Epithelial cell of esophagus (primary cell): Measurements from ENCODE around the gene SDC4.
A peak's percentile ranks its signal among the peaks of the same experiment; 100 is the strongest.
"Not testable (repeated sequence)": the region's sequence is repeated elsewhere in the genome, so short reads cannot be mapped to it uniquely, and the experiment has no call there.

Experiments
- DNase-seq: peaks from one replicate; pipeline ENCODE4 v3.0.0; 2010; ENCODE audit warnings: low read depth
- H3K4me3 ChIP-seq: 2 replicates; pipeline ENCODE4 v1.5.1; 2011; ENCODE audit warnings: mild to moderate bottlenecking, low read length, control low read depth
- CTCF ChIP-seq: IDR thresholded peaks from 2 replicates; pipeline ENCODE4 v1.5.1; 2011; ENCODE audit warnings: low read depth, mild to moderate bottlenecking, low read length, control low read depth, inconsistent platforms; ENCODE audit not compliant: insufficient read depth; ENCODE audit errors: missing control alignments

The SDC4 gene

GRCh38 chr20:45359069-45359405 is 10.8 kb upstream of the SDC4 start:
- no peak for DNase-seq
- TF ChIP-seq CTCF, result no peak
- no peak overlapping the region for H3K4me3 ChIP-seq

- H3K4me3 ChIP-seq, result no peak overlapping the region
- no peak for DNase-seq
- TF ChIP-seq CTCF, result no peak
These were observed 10.3 kb upstream of the SDC4 start for GRCh38 chr20:45358282-45359068.

DNA sequence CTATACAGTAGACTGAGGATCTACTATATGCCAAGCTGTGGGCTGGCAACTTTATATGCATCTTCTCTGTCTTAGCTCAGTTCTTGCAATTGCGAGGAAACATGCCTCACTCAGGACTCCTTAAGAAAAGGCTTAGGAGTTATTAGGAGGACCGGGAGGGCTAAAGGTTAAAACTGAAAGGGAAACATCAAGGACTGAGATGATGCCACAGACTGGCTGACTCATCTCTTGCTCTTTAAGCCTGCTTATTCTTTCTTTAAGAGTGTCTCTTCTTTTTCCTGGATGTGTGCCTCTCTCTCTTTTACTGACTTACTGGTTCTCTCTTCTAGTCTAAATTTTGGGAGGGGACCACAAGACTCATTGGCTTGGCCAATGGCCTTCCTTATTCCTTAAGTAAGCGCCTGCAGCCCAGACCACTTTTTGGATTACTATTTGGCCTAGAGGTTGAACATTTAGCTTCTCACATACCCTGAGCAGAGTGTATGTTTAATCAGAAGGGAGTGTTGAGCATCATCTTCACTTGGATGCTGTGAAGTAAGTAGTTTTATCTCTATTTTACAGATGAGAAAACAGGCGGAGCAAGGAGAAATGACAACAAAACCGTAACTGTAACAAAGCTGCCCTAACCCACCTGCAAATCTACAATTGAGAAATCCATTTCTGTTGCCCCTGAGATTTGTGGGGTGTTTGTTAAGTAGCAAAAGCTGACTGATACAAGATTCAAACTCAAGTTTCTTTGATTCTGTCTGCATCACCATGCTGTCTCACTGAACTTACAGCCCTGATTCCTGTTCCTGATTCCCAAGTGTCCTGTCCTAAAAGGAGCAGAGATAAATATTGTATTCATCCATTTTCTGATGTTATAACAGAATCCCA is 7.2 kb upstream of the SDC4 start:
- no peak for TF ChIP-seq CTCF
- H3K4me3 ChIP-seq, result no peak overlapping the region
- peak; percentile 70 for DNase-seq

DNA sequence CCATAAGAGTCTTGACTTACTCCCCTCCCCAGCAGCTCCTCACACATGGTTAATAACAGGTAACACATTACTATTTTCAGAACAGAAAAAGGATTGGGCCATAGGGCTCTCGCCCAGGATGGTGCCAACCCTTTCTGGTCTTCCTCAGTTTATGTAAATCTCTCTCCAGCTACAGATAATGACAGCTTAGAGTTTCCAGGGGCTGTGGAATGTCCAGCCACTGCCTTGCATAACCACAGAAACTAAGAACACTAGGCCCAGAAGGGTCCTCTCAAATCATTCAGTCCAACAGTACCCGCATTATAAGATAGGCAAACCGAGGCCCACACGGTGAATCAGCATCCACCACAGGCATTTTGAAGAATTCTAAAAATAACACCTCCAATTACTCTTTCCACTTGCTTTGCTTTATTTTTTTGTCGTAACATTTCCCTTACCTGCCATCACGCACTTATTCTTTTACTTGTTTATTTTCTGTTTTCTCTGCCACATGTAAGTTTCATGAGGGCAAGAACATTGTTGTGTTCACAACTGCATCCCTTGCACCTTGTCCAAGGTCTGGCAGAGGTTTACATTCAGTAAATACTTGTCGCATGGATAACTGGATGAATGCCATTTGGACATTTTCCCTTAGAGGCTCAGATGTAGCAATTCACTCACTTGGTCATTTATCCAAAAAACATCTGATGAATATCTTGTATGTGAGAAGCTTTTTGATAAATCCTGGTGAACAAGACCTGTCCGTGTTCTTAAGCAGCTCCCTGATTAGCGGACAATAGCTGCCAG is 6.4 kb upstream of the SDC4 start:
- TF ChIP-seq CTCF, result no peak
- no peak overlapping the region for H3K4me3 ChIP-seq
- no peak for DNase-seq

GRCh38 chr20:45353746-45354145 is 5.5 kb upstream of the SDC4 start:
- no peak for TF ChIP-seq CTCF
- H3K4me3 ChIP-seq, result no peak overlapping the region
- DNase-seq, result no peak

GRCh38 chr20:45352729-45353128 is 4.5 kb upstream of the SDC4 start:
- no peak for TF ChIP-seq CTCF
- DNase-seq, result no peak
- H3K4me3 ChIP-seq, result no peak overlapping the region

DNA sequence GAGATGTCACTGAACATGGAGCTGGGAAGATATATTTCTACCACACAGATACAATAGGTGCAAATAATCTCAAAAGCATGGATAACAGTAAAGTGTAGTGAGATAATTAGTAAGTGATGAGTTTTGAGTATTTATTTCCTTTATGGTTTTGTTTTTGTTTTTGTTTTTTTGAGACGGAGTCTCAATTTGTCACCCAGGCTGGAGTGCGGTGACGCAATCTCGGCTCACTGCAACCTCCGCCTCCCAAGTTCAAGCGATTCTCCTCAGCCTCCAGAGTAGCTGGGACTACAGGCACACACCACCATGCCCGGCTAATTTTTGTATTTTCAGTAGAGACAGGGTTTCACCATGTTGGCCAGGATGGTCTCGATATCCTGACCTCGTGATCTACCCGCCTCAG is 2.6 kb upstream of the SDC4 start:
- H3K4me3 ChIP-seq, DNase-seq: not testable (repeated sequence)
